Esophagus (tissue), 2 donors: ENCODE data around the gene GK2. TPM values are rescaled to one million over a fixed set of nuclear protein-coding genes. Genes with fewer than 3 reads are reported as not detected.

Source experiments
- H3K27ac ChIP-seq, 2 donors: one replicate each; pipeline ENCODE4 v1.5.1; 2013; ENCODE audit warnings: low read depth in 2 of 2, mild to moderate bottlenecking in 2 of 2, inconsistent platforms in 1 of 2, low read length in 1 of 2, moderate library complexity in 1 of 2
- H3K27me3 ChIP-seq, 2 donors: one replicate each; pipeline ENCODE4 v1.6.1; 2013; ENCODE audit warnings: low read length in 2 of 2, control low read depth in 1 of 2, mild to moderate bottlenecking in 1 of 2; ENCODE audit not compliant: insufficient read depth in 2 of 2, control insufficient read depth in 1 of 2
- H3K36me3 ChIP-seq, 2 donors: one replicate each; pipeline ENCODE4 v1.6.1; 2013; ENCODE audit warnings: low read length in 1 of 2; ENCODE audit not compliant: control insufficient read depth in 2 of 2, insufficient read depth in 2 of 2
- H3K4me1 ChIP-seq, 2 donors: one replicate each; pipeline ENCODE4 v1.6.1; 2013; ENCODE audit warnings: low read length in 1 of 2; ENCODE audit not compliant: control insufficient read depth in 2 of 2, insufficient read depth in 2 of 2
- H3K4me3 ChIP-seq, 2 donors: one replicate each; pipeline ENCODE4 v1.5.1; 2013; ENCODE audit warnings: low read length in 2 of 2, mild to moderate bottlenecking in 2 of 2, low read depth in 1 of 2, moderate library complexity in 1 of 2
- H3K9me3 ChIP-seq, 2 donors: one replicate each; pipeline ENCODE4 v1.6.1; 2013; ENCODE audit warnings: mild to moderate bottlenecking in 2 of 2, low read depth in 1 of 2, low read length in 1 of 2, moderate library complexity in 1 of 2; ENCODE audit not compliant: control insufficient read depth in 2 of 2, insufficient read depth in 1 of 2
- WGBS, 2 donors: extraction: QIAGEN DNeasy Blood & Tissue Kit; methylation state at CpG; one replicate each; pipeline ENCODE4 v1.1.7; 2013; 5-methylcytosine and 5-hydroxymethylcytosine counted together
- polyA plus RNA-seq, 2 donors: library from polyadenylated mRNA; stranded (reverse); fragments of 200-250 nt; gene quantifications; one replicate each; pipeline ENCODE4 v1.2.3, GENCODE V29; 2013
- donor health status: healthy with polysubstance abuse.
- donor health status: Bipolar disorder and iron deficiency.

Gene GK2
- polyA plus RNA-seq, 2 donors: not detected

- no peak overlapping the region for H3K27ac ChIP-seq
- H3K27me3 ChIP-seq: no peaks in the 10 kb centered on the region
- no peaks in the 10 kb centered on the region for H3K4me1 ChIP-seq
- no peaks in the 10 kb centered on the region for H3K36me3 ChIP-seq
- no peak overlapping the region for H3K4me3 ChIP-seq
- no peaks in the 10 kb centered on the region for H3K9me3 ChIP-seq
Measured at GRCh38 chr4:79360006-79360405, 48.0 kb downstream of the GK2 start.

- Histone ChIP-seq H3K4me3 (no peak overlapping the region), H3K9me3 (no peaks in the 10 kb centered on the region), H3K27ac (no peak overlapping the region), H3K4me1 (no peaks in the 10 kb centered on the region), H3K36me3 (no peaks in the 10 kb centered on the region), H3K27me3 (no peaks in the 10 kb centered on the region)
- 34 to 81% methylated on average over 1 of the region's 1 CpG for WGBS, 2 donors
Measured at GRCh38 chr4:79358438-79358837, 49.6 kb downstream of the GK2 start.

- no peaks in the 10 kb centered on the region for H3K9me3 ChIP-seq
- H3K36me3 ChIP-seq: no peaks in the 10 kb centered on the region
- 72 to 75% methylated on average over 8 of the region's 8 CpGs for WGBS, 2 donors
- no peaks in the 10 kb centered on the region for H3K27me3 ChIP-seq
- H3K27ac ChIP-seq: no peak overlapping the region
- no peaks in the 10 kb centered on the region for H3K4me1 ChIP-seq
- H3K4me3 ChIP-seq: no peak overlapping the region
Measured at GRCh38 chr4:79357365-79357764, 50.7 kb downstream of the GK2 start.

Other genes starting within 250 kb of the GK2 start
- not detected for gene NAA11, start 82.2 kb downstream of the GK2 start, polyA plus RNA-seq